ENCODE results near the gene ADGRE3. TPM values are rescaled to one million over a fixed set of nuclear protein-coding genes. Genes with fewer than 3 reads are reported as not detected.

The ADGRE3 gene, protein sequence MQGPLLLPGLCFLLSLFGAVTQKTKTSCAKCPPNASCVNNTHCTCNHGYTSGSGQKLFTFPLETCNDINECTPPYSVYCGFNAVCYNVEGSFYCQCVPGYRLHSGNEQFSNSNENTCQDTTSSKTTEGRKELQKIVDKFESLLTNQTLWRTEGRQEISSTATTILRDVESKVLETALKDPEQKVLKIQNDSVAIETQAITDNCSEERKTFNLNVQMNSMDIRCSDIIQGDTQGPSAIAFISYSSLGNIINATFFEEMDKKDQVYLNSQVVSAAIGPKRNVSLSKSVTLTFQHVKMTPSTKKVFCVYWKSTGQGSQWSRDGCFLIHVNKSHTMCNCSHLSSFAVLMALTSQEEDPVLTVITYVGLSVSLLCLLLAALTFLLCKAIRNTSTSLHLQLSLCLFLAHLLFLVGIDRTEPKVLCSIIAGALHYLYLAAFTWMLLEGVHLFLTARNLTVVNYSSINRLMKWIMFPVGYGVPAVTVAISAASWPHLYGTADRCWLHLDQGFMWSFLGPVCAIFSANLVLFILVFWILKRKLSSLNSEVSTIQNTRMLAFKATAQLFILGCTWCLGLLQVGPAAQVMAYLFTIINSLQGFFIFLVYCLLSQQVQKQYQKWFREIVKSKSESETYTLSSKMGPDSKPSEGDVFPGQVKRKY
- not detected in 2 replicates for total RNA-seq

DNA sequence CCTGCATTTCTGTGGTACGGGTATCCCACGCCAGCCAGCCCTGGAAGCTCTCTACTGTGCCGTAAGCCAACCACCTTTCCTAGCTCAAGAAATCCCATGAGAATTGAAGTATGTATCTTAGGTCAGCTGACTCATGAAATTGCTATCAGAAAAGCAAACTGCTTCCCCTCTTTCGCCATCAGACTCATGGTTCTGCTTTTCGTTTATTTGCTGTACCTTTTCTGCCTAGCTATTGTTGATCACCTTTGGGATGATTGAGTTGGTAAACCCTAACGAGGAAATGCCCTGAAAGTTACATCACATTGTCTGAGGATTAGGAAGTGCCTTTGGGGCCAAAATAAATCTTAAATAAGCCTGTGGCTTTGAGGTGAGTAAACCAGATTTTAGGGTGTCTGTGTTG lies at the start of gene ADGRE3:
Gene ADGRE3, minus strand, starts transcription at position 81 of the 400 bp plus-strand sequence. Its CDS starts 74 bp downstream, at position 7.

DNA sequence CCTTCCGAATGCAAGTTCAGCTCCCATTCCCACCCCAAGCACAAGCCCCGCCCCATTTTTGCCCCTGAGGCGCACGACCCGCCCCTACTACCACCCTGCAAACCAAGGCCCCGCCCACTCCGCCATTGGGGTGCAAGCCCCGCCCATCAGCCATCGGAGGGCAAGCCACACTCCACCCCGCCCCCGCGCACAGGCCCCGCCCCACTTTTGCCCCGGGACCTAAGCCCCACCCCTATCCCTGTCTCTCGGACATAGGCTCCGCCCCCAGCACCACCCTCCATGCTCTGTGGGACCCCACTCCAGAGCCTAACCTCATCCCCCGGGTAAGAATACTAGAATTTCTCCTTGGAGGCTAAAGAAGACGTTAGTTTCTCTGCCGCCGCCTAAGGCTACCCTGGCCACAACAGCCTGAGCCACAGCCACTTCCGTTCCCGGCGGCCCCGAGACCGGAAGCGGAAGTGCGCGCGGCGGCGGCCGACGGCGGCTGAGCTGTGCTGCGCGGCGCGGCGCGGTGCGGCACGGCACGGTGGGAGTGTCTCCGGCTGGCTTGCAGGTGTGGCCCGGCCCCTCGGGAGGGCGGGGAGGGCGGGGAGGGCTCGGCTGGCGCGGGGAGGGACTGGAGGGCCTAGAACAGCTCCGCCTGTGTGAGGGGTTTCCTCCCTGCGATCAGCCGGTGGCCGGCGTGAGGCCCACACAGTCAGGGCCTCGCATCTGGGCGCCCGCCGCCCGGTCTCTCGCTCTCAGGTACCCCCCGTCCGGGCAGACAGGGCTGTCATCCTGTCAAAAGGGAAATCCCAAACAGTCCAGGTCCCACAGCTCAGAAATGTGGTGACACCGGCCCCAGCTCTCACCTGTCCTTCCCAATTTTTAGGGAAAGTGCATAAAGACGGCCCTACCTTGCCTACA lies 15.2 kb upstream of the ADGRE3 start, which contains the start of gene ZNF333:
Gene ZNF333, plus strand, starts transcription at position 451 of the 906 bp plus-strand sequence. CDS start 3,444 bp downstream, outside the sequence.

DNA sequence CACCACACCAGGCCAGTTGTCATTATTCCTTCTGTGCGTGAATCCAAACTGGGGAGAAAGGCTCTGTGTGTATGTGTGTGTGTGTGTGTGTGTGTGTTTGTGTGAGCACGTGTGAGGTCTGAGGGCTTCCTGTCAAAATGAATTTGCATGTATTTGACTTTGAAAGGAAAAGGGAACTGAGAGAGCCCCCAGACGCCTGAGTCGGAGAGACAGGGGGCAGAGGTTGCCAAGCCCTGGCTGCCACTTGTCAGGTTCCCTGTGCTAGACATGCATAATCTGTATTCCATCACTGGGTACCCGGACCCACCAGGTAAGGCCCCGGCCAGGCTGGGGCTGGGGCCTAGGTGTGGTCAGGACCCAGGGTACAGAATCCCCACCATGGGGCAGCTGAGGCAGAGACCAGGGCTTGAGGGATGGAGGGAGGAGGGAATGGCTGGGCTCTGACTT lies 91.7 kb downstream of the ADGRE3 start, which contains the start of gene CLEC17A:
Gene CLEC17A, plus strand, starts transcription at position 191 of the 447 bp plus-strand sequence. Its CDS starts 77 bp downstream, at position 268.

DNA sequence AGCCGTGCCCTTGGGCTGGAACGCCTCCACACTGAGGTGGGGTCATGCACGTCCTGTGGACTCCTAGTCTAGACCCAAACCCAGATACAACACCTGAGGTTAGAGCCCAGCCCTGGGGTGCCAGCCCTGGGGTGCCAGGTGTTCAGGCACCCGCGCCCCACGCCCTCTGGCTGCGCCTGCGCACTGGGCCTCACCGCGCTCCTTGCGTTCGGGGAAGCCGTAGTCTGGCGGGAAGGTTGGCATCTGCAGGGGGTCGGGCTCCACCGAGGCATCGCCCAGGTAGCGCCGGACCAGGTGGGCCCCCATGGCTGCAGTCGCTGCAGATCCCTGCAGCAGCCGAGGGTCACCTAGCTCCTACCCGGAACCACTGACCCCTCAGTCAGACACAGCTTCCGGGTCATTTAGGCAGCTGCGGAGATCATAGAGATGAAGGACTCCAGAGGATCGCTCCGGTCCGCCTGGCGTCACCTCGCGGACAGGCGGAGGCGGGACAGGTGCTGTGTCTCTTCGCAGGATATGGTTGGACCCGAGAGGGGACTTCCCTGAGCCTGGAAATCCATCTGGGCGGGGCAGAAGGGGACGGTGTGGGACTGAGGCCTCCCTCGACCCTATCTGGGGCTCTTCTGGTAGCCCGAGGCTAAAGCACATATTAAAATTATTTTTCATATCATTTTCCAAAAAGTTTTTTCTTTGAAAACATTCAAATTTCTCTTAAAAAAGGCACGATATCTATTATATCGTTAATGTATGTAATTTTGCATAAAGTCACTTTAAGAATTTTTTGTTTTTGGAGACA lies 102.8 kb downstream of the ADGRE3 start, which contains the start of gene NDUFB7:
Gene NDUFB7, minus strand, starts transcription at position 372 of the 796 bp plus-strand sequence. Its CDS starts 66 bp downstream, at position 306.

Small RNA genes lying within 50 kb of the gene (small RNA-seq; reads per million reads assigned to genes)
- gene AC022149.2: not detected
- not detected for gene RN7SL842P

Other genes with a start within 250 kb of the ADGRE3 start
- 253 and 369 TPM in 2 replicates for gene PKN1, start 241.5 kb downstream of the ADGRE3 start, total RNA-seq
- 0.19 and 0.65 TPM in 2 replicates for gene PTGER1, start 199.5 kb downstream of the ADGRE3 start, total RNA-seq
- gene GIPC1, start 178.7 kb downstream of the ADGRE3 start, total RNA-seq: 132 and 184 TPM in 2 replicates
- 45.7 and 54.5 TPM in 2 replicates for gene DNAJB1, start 156.4 kb downstream of the ADGRE3 start, total RNA-seq
- gene TECR, start 145.2 kb downstream of the ADGRE3 start, total RNA-seq: 32.7 and 35.3 TPM in 2 replicates
- 209 and 287 TPM in 2 replicates for gene NDUFB7, start 102.8 kb downstream of the ADGRE3 start, total RNA-seq
- not detected in 2 replicates for gene CLEC17A, start 91.8 kb downstream of the ADGRE3 start, total RNA-seq
- gene ZNF333, start 15.2 kb upstream of the ADGRE3 start, total RNA-seq: 12.3 and 17.0 TPM in 2 replicates
- not detected in 2 replicates for gene ADGRE2, start 103.7 kb upstream of the ADGRE3 start, total RNA-seq
- gene OR7A5, start 160.3 kb upstream of the ADGRE3 start, total RNA-seq: not detected in 2 replicates
- not detected in 2 replicates for gene OR7C1, start 160.3 kb upstream of the ADGRE3 start, total RNA-seq
- not detected in 2 replicates for gene OR7A10, start 174.1 kb upstream of the ADGRE3 start, total RNA-seq
- not detected in 2 replicates for gene OR7A17, start 211.3 kb upstream of the ADGRE3 start, total RNA-seq

Data from vein endothelial cell (primary cell).